H1 (cell line): ENCODE data around the gene PMM1. TPM values are rescaled to one million over a fixed set of nuclear protein-coding genes. Genes with fewer than 3 reads are reported as not detected.

Source experiments
- CTCF ChIA-PET: fragments of 300-600 bp; sonication (Branson Sonifier 250); formaldehyde crosslinking; loops from one replicate; lab custom pipeline; 2021; ENCODE audit not compliant: partially characterized antibody; lab: Charles Lee
- POLR2A ChIA-PET: fragments of 300-600 bp; sonication (Branson Sonifier 250); formaldehyde crosslinking; loops from one replicate; lab custom pipeline; 2021; ENCODE audit warnings: inconsistent platforms; ENCODE audit not compliant: partially characterized antibody; lab: Charles Lee
- DNase-seq, 2 experiments: peaks; one replicate each; pipeline versions ENCODE4 v3.0.0 to v3.0.0-alpha.2; 2010 to 2022; ENCODE audit warnings: low spot score in 2 of 2, low read depth in 1 of 2, mixed read lengths in 1 of 2
- FAIRE-seq: peaks from 2 replicates; lab custom pipeline; 2011; peaks lifted over from hg19 to GRCh38; lab: Jason Lieb, UNC
- H2AFZ ChIP-seq: 2 replicates; pipeline ENCODE4 v1.8.1; 2012; ENCODE audit warnings: low read length, inconsistent platforms
- H2AK5ac ChIP-seq: 2 replicates; pipeline ENCODE4 v1.6.1; 2013; ENCODE audit warnings: low read depth, low read length
- H2BK120ac ChIP-seq: replicated peaks from 2 replicates; pipeline ENCODE3; 2013; ENCODE audit warnings: low read depth, low read length, inconsistent platforms
- H2BK12ac ChIP-seq: 2 replicates; pipeline ENCODE4 v1.6.1; 2013; ENCODE audit warnings: low read depth, low read length
- H2BK15ac ChIP-seq: 2 replicates; pipeline ENCODE4 v1.6.1; 2013; ENCODE audit warnings: low read length
- H2BK20ac ChIP-seq: 2 replicates; pipeline ENCODE4 v1.6.1; 2013; ENCODE audit warnings: low read length
- H2BK5ac ChIP-seq: 2 replicates; pipeline ENCODE4 v1.6.1; 2013; ENCODE audit warnings: low read depth, low read length
- H3K14ac ChIP-seq: 2 replicates; pipeline ENCODE4 v1.6.1; 2013; ENCODE audit warnings: inconsistent platforms; ENCODE audit not compliant: insufficient read length
- H3K18ac ChIP-seq: 2 replicates; pipeline ENCODE4 v1.6.1; 2013; ENCODE audit warnings: low read length; ENCODE audit errors: extremely low read depth
- H3K23ac ChIP-seq: 2 replicates; pipeline ENCODE4 v1.6.1; 2013; ENCODE audit warnings: inconsistent platforms; ENCODE audit not compliant: insufficient read length
- H3K23me2 ChIP-seq: 2 replicates; pipeline ENCODE4 v1.6.1; 2013; ENCODE audit warnings: low read depth, low read length
- H3K27ac ChIP-seq: 2 replicates; pipeline ENCODE4 v1.6.1; 2011; ENCODE audit warnings: low read depth, low read length, inconsistent platforms
- H3K27me3 ChIP-seq, 4 experiments: replicated peaks in 1 of 4; 1 replicate in 1 of 4; 2 replicates in 3 of 4; pipeline versions ENCODE4 v1.6.1 to v1.8.1; 2011 to 2013; ENCODE audit warnings: low read length in 3 of 4, mild to moderate bottlenecking in 3 of 4, inconsistent platforms in 2 of 4, mixed read lengths in 2 of 4, moderate library complexity in 1 of 4; ENCODE audit not compliant: control insufficient read depth in 3 of 4, insufficient read depth in 3 of 4; ENCODE audit errors: extremely low read depth in 1 of 4
- H3K36me3 ChIP-seq, 4 experiments: 2 replicates each; pipeline versions ENCODE4 v1.6.1 to v1.8.1; 2011 to 2013; ENCODE audit warnings: mild to moderate bottlenecking in 4 of 4, low read length in 3 of 4, moderate library complexity in 2 of 4, control low read depth in 1 of 4, inconsistent platforms in 1 of 4; ENCODE audit not compliant: insufficient read depth in 4 of 4, control insufficient read depth in 2 of 4
- H3K4ac ChIP-seq: replicated peaks from 2 replicates; pipeline ENCODE3; 2013; ENCODE audit warnings: low read length, low read depth, mixed read lengths, inconsistent platforms; ENCODE audit not compliant: insufficient read length
- H3K4me1 ChIP-seq, 4 experiments: replicated peaks in 1 of 4; 1 replicate in 1 of 4; 2 replicates in 3 of 4; pipeline versions ENCODE4 v1.6.1 to v1.8.1; 2011 to 2013; ENCODE audit warnings: low read length in 3 of 4, inconsistent platforms in 2 of 4, mixed read lengths in 1 of 4; ENCODE audit not compliant: insufficient read depth in 4 of 4, control insufficient read depth in 3 of 4
- H3K4me2 ChIP-seq, 2 experiments: 2 replicates each; pipeline versions ENCODE4 v1.6.1 to v1.8.1; 2011 to 2013; ENCODE audit warnings: low read depth in 2 of 2, low read length in 2 of 2, control low read depth in 1 of 2, inconsistent platforms in 1 of 2, mild to moderate bottlenecking in 1 of 2; ENCODE audit not compliant: insufficient read depth in 1 of 2
- H3K4me3 ChIP-seq, 4 experiments: fragments of 200-600, 300-600 bp in 1 of 4; sonication (generic), shearing (Covaris generic), sonication (Bioruptor Twin) in 1 of 4; 2 replicates each; pipeline versions ENCODE4 v1.5.1 to v1.8.1; 2011 to 2016; ENCODE audit warnings: low read length in 4 of 4, low read depth in 3 of 4, control low read depth in 2 of 4, inconsistent platforms in 2 of 4, mild to moderate bottlenecking in 2 of 4, mixed read lengths in 1 of 4, moderate library complexity in 1 of 4; ENCODE audit not compliant: insufficient read depth in 2 of 4; ENCODE audit errors: extremely low read depth in 1 of 4
- H3K56ac ChIP-seq: replicated peaks from 2 replicates; pipeline ENCODE3; 2013; ENCODE audit warnings: low read depth, mild to moderate bottlenecking, mixed read lengths, low read length, inconsistent platforms; ENCODE audit not compliant: insufficient read length
- H3K79me1 ChIP-seq: 2 replicates; pipeline ENCODE4 v1.6.1; 2013; ENCODE audit warnings: low read depth, low read length, control low read depth
- H3K79me2 ChIP-seq, 2 experiments: 2 replicates each; pipeline versions ENCODE4 v1.6.1 to v1.8.1; 2012 to 2013; ENCODE audit warnings: low read length in 2 of 2, mild to moderate bottlenecking in 2 of 2, inconsistent platforms in 1 of 2; ENCODE audit not compliant: insufficient read depth in 2 of 2, control insufficient read depth in 1 of 2
- H3K9ac ChIP-seq, 4 experiments: replicated peaks in 1 of 4; 1 replicate in 1 of 4; 2 replicates in 3 of 4; pipeline versions ENCODE4 v1.6.1 to v1.8.1; 2011 to 2013; ENCODE audit warnings: low read depth in 3 of 4, low read length in 3 of 4, control low read depth in 2 of 4, mild to moderate bottlenecking in 2 of 4, moderate library complexity in 2 of 4, inconsistent platforms in 1 of 4; ENCODE audit errors: extremely low read depth in 1 of 4
- H3K9me3 ChIP-seq, 2 experiments: 2 replicates each; pipeline versions ENCODE4 v1.6.1 to v1.8.1; 2012 to 2013; ENCODE audit warnings: mild to moderate bottlenecking in 2 of 2, moderate library complexity in 2 of 2, control low read depth in 1 of 2, inconsistent platforms in 1 of 2, low read depth in 1 of 2, low read length in 1 of 2, mixed read lengths in 1 of 2; ENCODE audit not compliant: insufficient read depth in 2 of 2
- H4K20me1 ChIP-seq, 2 experiments: replicated peaks in 1 of 2; 2 replicates each; pipeline versions ENCODE3 to v1.8.1; 2011 to 2013; ENCODE audit warnings: inconsistent platforms in 2 of 2, low read length in 2 of 2, mild to moderate bottlenecking in 1 of 2; ENCODE audit not compliant: insufficient read depth in 2 of 2, control insufficient read depth in 1 of 2
- H4K5ac ChIP-seq: 2 replicates; pipeline ENCODE4 v1.6.1; 2013; ENCODE audit warnings: low read length, low read depth, mixed read lengths, inconsistent platforms; ENCODE audit not compliant: insufficient read length
- H4K8ac ChIP-seq: 2 replicates; pipeline ENCODE4 v1.8.0; 2013; ENCODE audit warnings: mild to moderate bottlenecking, moderate library complexity, low read length, inconsistent platforms; ENCODE audit not compliant: insufficient read depth; ENCODE audit errors: extremely low read depth
- H4K91ac ChIP-seq: replicated peaks from 2 replicates; pipeline ENCODE3; 2013; ENCODE audit warnings: low read length, mixed read lengths, inconsistent platforms; ENCODE audit not compliant: insufficient read length
- BACH1 ChIP-seq: IDR thresholded peaks from 2 replicates; pipeline ENCODE4 v1.6.1; 2012; ENCODE audit warnings: low read length, improper control_type of control experiment
- EZH2 ChIP-seq: fragments of 200-600 bp; sonication (generic); IDR thresholded peaks from 2 replicates; pipeline ENCODE4 v1.7.1; 2012; ENCODE audit warnings: low read depth, mild to moderate bottlenecking, moderate library complexity, low read length, inconsistent platforms; ENCODE audit not compliant: severe bottlenecking
- FOSL1 ChIP-seq: IDR thresholded peaks from 2 replicates; pipeline ENCODE4 v1.6.1; 2011; ENCODE audit warnings: mild to moderate bottlenecking, low read depth, low read length, moderate library complexity; ENCODE audit not compliant: insufficient read depth
- POLR2AphosphoS5 ChIP-seq: IDR thresholded peaks from 2 replicates; pipeline ENCODE4 v1.6.1; 2011; ENCODE audit warnings: low read depth, low read length
- YY1 ChIP-seq: IDR thresholded peaks from 2 replicates; pipeline ENCODE4 v1.6.1; 2011; ENCODE audit warnings: low read depth, mild to moderate bottlenecking, low read length
- WGBS, 2 experiments: shearing (Covaris generic) in 1 of 2; methylation state at CpG; one replicate each; pipeline versions ENCODE4 v1.1.6 to v1.1.7; 2013 to 2015; ENCODE audit warnings: low lambda C conversion rate in 2 of 2, mixed read lengths in 2 of 2, inconsistent platforms in 1 of 2, low coverage in 1 of 2, missing lambda C conversion rate in 1 of 2; ENCODE audit not compliant: insufficient replicate concordance in 2 of 2, insufficient coverage in 1 of 2, insufficient read length in 1 of 2; ENCODE audit errors: extremely low coverage in 1 of 2, missing lambda C conversion rate in 1 of 2; 5-methylcytosine and 5-hydroxymethylcytosine counted together
- polyA plus RNA-seq, 7 experiments: library from polyadenylated mRNA; depleted of rRNA in 3 of 7; stranded (reverse) in 5 of 7; unstranded in 2 of 7; fragments of >200 nt in 5 of 7; fragments of 200-250 nt in 2 of 7; gene quantifications; 1 replicate in 5 of 7; 2 replicates in 1 of 7; 4 replicates in 1 of 7; pipeline versions ENCODE4 v1.2.1 to v1.2.3, GENCODE V29; 2011 to 2013; ENCODE audit warnings: missing spikeins in 2 of 7, mixed read lengths in 2 of 7
- total RNA-seq: library from RNA; stranded (reverse); fragmentation: NEBNext Ultra II Directional; extraction: Animal tissue kit (Norgen Biotek cat#: 25700); gene quantifications from 2 replicates; pipeline ENCODE4 v1.2.1, GENCODE V29; 2021
- TF ChIP-seq, protein P1 (sequence below): IDR thresholded peaks from 2 replicates; pipeline ENCODE4 v1.6.1; 2011; ENCODE audit warnings: low read length, improper control_type of control experiment

Gene PMM1
- total and polyA plus RNA-seq, 2 of the 8 experiments (the other 6 are each of a cell fraction or from before 2014, with no cell fraction given) = 11.3 to 20.0 TPM

GRCh38 chr22:41528132-41528766 is 61.4 kb downstream of the PMM1 start:
- H2BK12ac ChIP-seq = no peak overlapping the region
- no peak for DNase-seq
- H3K4ac ChIP-seq = no peak overlapping the region
- no peak overlapping the region for H3K14ac ChIP-seq
- peaks cover 25 to 53% (median 38%) of the 10 kb centered on the region in 4 experiments for H3K36me3 ChIP-seq
- 96% methylated on average over 15 of the region's 16 CpGs; no CpG with 5 or more reads in 1 of the 2 experiments for WGBS, 2 experiments
- FAIRE-seq = no peak
- no peak overlapping the region for H4K8ac ChIP-seq
- no peak overlapping the region for H3K56ac ChIP-seq
- no peak overlapping the region for H3K9ac ChIP-seq
- no peak overlapping the region for H2AK5ac ChIP-seq
- peaks cover 11 to 41% of the 10 kb centered on the region in 2 experiments for H4K20me1 ChIP-seq
- no peak overlapping the region for H2AFZ ChIP-seq
- no peak overlapping the region for H2BK5ac ChIP-seq
- no peak overlapping the region for H2BK15ac ChIP-seq
- H3K4me3 ChIP-seq = no peak overlapping the region
- H3K79me1 ChIP-seq = 0 out of 2 replicates have a peak, but pooled peaks cover 2% of the 10 kb centered on the region
- TF ChIP-seq, protein P1, sequence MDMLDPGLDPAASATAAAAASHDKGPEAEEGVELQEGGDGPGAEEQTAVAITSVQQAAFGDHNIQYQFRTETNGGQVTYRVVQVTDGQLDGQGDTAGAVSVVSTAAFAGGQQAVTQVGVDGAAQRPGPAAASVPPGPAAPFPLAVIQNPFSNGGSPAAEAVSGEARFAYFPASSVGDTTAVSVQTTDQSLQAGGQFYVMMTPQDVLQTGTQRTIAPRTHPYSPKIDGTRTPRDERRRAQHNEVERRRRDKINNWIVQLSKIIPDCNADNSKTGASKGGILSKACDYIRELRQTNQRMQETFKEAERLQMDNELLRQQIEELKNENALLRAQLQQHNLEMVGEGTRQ = no peak
- TF ChIP-seq POLR2AphosphoS5 (peak; percentile 29), BACH1 (no peak), FOSL1 (no peak), YY1 (no peak), EZH2 (no peak)
- ChIA-PET POLR2A (interaction anchor here (0.5 to 2.7 kb wide), 11 partner anchors 7 to 161 kb away, joined by 3 to 12 read pairs (median 4); partner anchors contain the start of genes PMM1 and TEF), CTCF (interaction anchor here (1.2 to 4.8 kb wide), 14 partner anchors 11 to 130 kb away, joined by 3 to 52 read pairs (median 10); no protein-coding TSS in a partner anchor)
- H3K79me2 ChIP-seq = no peaks in the 10 kb centered on the region; a peak in 1 of 4 replicates
- H3K18ac ChIP-seq = no peak overlapping the region
- no peak overlapping the region for H3K23ac ChIP-seq
- no peak overlapping the region for H4K5ac ChIP-seq
- no peaks in the 10 kb centered on the region for H3K23me2 ChIP-seq
- no peak overlapping the region for H3K27ac ChIP-seq
- H4K91ac ChIP-seq = no peak overlapping the region
- H3K9me3 ChIP-seq = no peaks in the 10 kb centered on the region
- peaks cover 0 to 7% (median 3%) of the 10 kb centered on the region in 4 experiments; a peak in 4 of 7 replicates for H3K4me1 ChIP-seq
- no peak overlapping the region for H2BK120ac ChIP-seq
- H2BK20ac ChIP-seq = no peak overlapping the region
- no peak overlapping the region for H3K4me2 ChIP-seq
- no peaks in the 10 kb centered on the region for H3K27me3 ChIP-seq
